Immature natural killer cell (primary cell): ENCODE data around the gene NUDT17. TPM values are rescaled to one million over a fixed set of nuclear protein-coding genes. Genes with fewer than 3 reads are reported as not detected.
A peak's percentile ranks its signal among the peaks of the same experiment; 100 is the strongest.

Experiments
- DNase-seq, 3 donors: peaks; one replicate each; pipeline ENCODE4 v3.0.0; 2022; ENCODE audit warnings: mixed read lengths in 1 of 3
- H3K27ac Mint-ChIP-seq, 6 donors: one replicate each; pipeline ENCODE4 v1.8.0; 2020; ENCODE audit warnings: mixed read lengths in 6 of 6, mild to moderate bottlenecking in 5 of 6, inconsistent platforms in 4 of 6, moderate library complexity in 3 of 6
- H3K27me3 Mint-ChIP-seq, 3 donors: one replicate each; pipeline ENCODE4 v1.8.0; 2020 to 2021; ENCODE audit warnings: low read depth in 3 of 3, mild to moderate bottlenecking in 3 of 3, mixed read lengths in 3 of 3, moderate library complexity in 3 of 3, inconsistent platforms in 1 of 3
- H3K36me3 Mint-ChIP-seq, 3 donors: one replicate each; pipeline ENCODE4 v1.8.0; 2020; ENCODE audit warnings: mixed read lengths in 3 of 3, inconsistent platforms in 2 of 3, mild to moderate bottlenecking in 2 of 3
- H3K4me1 Mint-ChIP-seq, 2 donors: one replicate each; pipeline ENCODE4 v1.8.0; 2020; ENCODE audit warnings: inconsistent platforms in 2 of 2, mild to moderate bottlenecking in 2 of 2, mixed read lengths in 2 of 2, moderate library complexity in 1 of 2
- H3K4me3 Mint-ChIP-seq, 5 donors: one replicate each; pipeline ENCODE4 v1.8.0; 2020; ENCODE audit warnings: mild to moderate bottlenecking in 5 of 5, mixed read lengths in 5 of 5, inconsistent platforms in 3 of 5, moderate library complexity in 3 of 5
- H3K9me3 Mint-ChIP-seq, 6 donors: one replicate each; pipeline ENCODE4 v1.8.0; 2020; ENCODE audit warnings: mild to moderate bottlenecking in 6 of 6, mixed read lengths in 6 of 6, inconsistent platforms in 4 of 6, moderate library complexity in 3 of 6
- polyA plus RNA-seq, 3 donors: library from polyadenylated mRNA; unstranded; fragments of 300-500 nt; fragmentation: Illumina TruSeq; gene quantifications; one replicate each; pipeline ENCODE4 v1.2.3, GENCODE V29; 2021

Gene NUDT17
- polyA plus RNA-seq, 3 donors from 2014 or later: 3.8 to 4.1 TPM; not detected in 1

DNA sequence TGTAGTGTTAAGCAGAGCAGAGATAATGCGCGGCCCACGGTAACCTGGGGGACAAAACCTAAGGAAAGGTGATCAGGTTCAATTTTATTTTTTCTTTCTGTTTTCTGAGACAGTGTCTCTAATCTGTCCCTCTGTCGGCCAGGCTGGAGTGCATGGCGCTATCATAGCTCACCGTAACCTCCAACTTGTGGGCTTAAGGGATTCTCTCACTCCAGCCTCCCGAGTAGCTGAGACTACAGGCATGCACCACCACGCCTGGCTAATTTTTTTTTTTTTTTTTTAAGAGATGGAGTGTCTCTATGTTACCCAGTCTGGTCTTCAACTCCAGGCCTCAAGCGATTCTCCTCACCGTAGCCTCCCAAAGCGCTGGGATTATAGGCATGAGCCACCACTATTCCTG is 41.0 kb downstream of the NUDT17 start:
- Mint-ChIP-seq H3K27ac (no peak overlapping the region), H3K27me3 (peaks cover 0 to 13% (median 12%) of the 10 kb centered on the region in 3 donors), H3K4me3 (peak overlapping the region; percentile 81 to 88 (median 83)), H3K9me3 (no peaks in the 10 kb centered on the region), H3K36me3 (no peaks in the 10 kb centered on the region), H3K4me1 (peaks cover 14 to 23% of the 10 kb centered on the region in 2 donors)
- no peak for DNase-seq

GRCh38 chr1:145886816-145887215 is 41.4 kb downstream of the NUDT17 start:
- DNase-seq: no peak
- Mint-ChIP-seq H3K4me3 (peak overlapping the region; percentile 62 to 88 (median 75)), H3K4me1 (peaks cover 14 to 23% of the 10 kb centered on the region in 2 donors), H3K36me3 (no peaks in the 10 kb centered on the region), H3K27me3 (peaks cover 0 to 13% (median 12%) of the 10 kb centered on the region in 3 donors), H3K9me3 (no peaks in the 10 kb centered on the region), H3K27ac (no peak overlapping the region)

DNA sequence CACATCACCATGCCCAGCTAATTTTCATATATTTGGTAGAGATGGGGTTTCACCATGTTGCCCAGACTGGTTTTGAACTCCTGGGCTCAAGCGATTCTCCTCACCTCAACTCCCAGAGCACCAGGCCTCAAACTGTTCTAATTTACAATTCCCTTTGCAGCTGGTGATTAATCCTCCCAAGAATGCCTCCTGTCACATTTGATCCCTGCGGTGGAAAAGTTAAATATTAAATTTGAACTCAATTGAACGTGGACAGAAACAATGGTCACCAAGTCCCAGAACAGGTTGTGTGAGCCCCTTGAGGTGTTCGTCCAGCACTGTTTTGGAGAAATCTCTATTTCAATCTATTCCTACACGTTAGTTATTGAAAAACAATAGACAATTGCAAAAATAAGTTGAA is 42.2 kb downstream of the NUDT17 start:
- Mint-ChIP-seq H3K4me1 (peaks cover 14 to 23% of the 10 kb centered on the region in 2 donors), H3K36me3 (no peaks in the 10 kb centered on the region), H3K27ac (no peak overlapping the region), H3K9me3 (no peaks in the 10 kb centered on the region), H3K4me3 (peak overlapping the region in 3 of 5 donors; percentile 38 to 41 (median 40)), H3K27me3 (peaks cover 0 to 15% (median 12%) of the 10 kb centered on the region in 3 donors)
- no peak for DNase-seq

DNA sequence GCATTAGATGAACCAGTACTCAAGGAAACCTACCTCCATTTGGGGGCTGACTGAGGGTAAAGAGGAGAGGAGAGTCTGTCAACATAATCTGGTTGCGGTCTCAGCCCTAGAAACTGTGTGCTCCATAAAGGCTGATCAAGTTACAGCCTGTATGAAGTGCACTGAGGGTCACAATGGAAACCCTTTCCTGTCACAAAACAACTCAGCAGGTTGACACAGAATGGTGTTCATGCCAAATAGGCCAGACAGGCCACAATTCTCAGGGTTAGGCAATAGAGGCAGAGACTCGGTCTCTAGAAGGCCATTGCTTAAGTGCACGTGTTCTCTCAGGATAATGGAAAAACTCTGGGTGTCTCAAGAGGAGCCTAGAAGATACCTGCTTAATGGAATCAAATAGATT is 44.3 kb downstream of the NUDT17 start:
- H3K9me3 Mint-ChIP-seq: no peaks in the 10 kb centered on the region
- no peak overlapping the region for H3K4me3 Mint-ChIP-seq
- peaks cover 0 to 9% (median 7%) of the 10 kb centered on the region in 3 donors for H3K27me3 Mint-ChIP-seq
- DNase-seq: no peak
- H3K4me1 Mint-ChIP-seq: peaks cover 14 to 21% of the 10 kb centered on the region in 2 donors
- no peak overlapping the region for H3K27ac Mint-ChIP-seq
- peaks cover 0 to 7% (median 0%) of the 10 kb centered on the region in 3 donors for H3K36me3 Mint-ChIP-seq

GRCh38 chr1:145891143-145891542 is 45.7 kb downstream of the NUDT17 start:
- Mint-ChIP-seq H3K4me3 (no peak overlapping the region), H3K4me1 (peaks cover 3 to 7% of the 10 kb centered on the region in 2 donors), H3K36me3 (peaks cover 0 to 9% (median 1%) of the 10 kb centered on the region in 3 donors), H3K27ac (no peak overlapping the region), H3K27me3 (peaks cover 0 to 2% (median 2%) of the 10 kb centered on the region in 3 donors), H3K9me3 (no peaks in the 10 kb centered on the region)
- DNase-seq: no peak

DNA sequence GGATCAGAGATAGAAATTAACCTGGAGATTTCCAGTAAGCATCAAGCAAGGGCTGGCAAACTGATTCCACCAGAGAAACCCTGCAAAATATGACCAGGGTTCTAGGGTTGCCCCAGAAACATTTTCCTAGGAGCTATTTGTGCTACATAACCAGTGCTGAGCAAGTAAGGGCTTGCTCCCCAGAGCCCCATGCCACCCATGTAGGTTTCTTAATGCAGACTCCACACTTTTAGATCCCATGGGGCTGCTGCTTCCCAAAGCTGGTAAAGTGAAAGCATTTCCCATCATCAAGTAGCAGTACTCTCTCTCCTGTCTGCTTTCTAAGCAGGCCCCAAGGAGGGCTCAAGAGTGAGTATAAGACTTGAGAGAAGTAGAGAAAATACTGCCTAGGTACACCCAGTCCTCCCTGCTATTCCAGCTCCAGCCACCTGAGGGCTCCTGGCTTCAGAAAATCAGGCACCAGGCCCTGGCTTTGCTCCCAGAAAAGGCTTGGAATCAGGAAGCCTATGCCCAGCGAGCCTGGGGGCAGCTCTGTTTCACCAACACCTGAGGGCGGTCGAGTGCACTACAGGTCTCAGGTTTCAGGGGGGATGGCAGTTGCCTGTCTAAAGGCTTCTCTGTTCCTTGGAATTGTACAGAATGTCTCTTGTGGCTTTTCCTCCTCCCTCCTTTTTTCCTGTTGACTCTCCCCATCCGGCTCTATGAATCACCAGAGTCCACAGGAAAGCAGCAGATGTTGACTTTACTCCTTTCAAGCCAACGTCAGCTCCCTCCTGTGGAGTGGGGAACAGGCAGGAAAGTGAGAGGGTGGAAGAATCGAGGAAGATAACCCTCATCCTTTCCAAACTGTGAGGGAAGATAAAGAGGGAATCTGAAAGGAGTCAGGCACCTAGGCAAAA is 46.4 kb downstream of the NUDT17 start:
- DNase-seq: peak; percentile 19 to 39 (median 22)
- Mint-ChIP-seq H3K27ac (no peak overlapping the region), H3K27me3 (peaks cover 0 to 2% (median 2%) of the 10 kb centered on the region in 3 donors)

DNA sequence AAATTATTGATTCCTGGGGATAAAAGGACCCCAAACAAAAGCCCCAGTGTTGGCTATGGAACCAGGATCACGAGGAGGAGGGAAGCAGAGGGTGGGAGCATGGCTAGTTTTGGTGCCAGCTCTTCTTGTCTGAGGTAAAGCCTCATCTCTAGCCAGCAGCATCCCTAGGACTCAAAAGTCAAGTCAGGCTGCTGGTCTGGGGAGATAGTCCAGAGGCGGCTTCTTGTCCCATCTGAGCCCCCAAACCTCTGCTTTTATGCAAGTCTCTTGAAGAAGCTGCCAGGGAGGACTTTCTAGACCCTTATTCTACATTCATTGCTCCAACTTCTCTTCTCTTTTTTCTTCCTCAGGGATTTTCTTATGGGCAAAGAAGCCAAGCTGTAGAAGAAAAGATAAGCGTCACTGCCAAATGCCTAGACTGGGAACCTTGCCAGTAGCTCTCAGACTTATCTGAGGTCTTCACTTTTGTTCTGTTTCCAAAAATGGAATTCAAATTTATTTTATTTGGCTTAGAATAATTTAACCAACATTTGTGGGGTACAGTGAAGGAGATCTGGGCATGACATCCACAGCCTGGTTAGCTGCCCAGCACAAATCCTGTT is 47.2 kb downstream of the NUDT17 start:
- no peak overlapping the region for H3K4me3 Mint-ChIP-seq
- no peaks in the 10 kb centered on the region for H3K4me1 Mint-ChIP-seq
- H3K27me3 Mint-ChIP-seq: peaks cover 0 to 2% (median 2%) of the 10 kb centered on the region in 3 donors
- DNase-seq: no peak
- no peaks in the 10 kb centered on the region for H3K9me3 Mint-ChIP-seq
- H3K27ac Mint-ChIP-seq: no peak overlapping the region
- H3K36me3 Mint-ChIP-seq: peaks cover 0 to 14% (median 5%) of the 10 kb centered on the region in 3 donors

More for the DNA sequence above, 46.4 kb downstream of the NUDT17 start:
- Mint-ChIP-seq H3K36me3 (peaks cover 0 to 14% (median 4%) of the 10 kb centered on the region in 3 donors), H3K9me3 (no peaks in the 10 kb centered on the region), H3K4me1 (peaks cover 0 to under 1% of the 10 kb centered on the region in 2 donors), H3K4me3 (no peak overlapping the region)

- H3K4me3 Mint-ChIP-seq: no peak overlapping the region
- no peak overlapping the region for H3K27ac Mint-ChIP-seq
Measured at GRCh38 chr1:145893306-145894055, 48.1 kb downstream of the NUDT17 start.

GRCh38 chr1:145895471-145895870 is 50.0 kb downstream of the NUDT17 start:
- Mint-ChIP-seq H3K27ac (no peak overlapping the region), H3K27me3 (peaks cover 0 to 2% (median 2%) of the 10 kb centered on the region in 3 donors), H3K4me3 (no peak overlapping the region), H3K4me1 (no peaks in the 10 kb centered on the region), H3K9me3 (no peaks in the 10 kb centered on the region), H3K36me3 (peaks cover 0 to 21% (median 8%) of the 10 kb centered on the region in 3 donors)
- DNase-seq: no peak

More at GRCh38 chr1:145893306-145894055, 48.1 kb downstream of the NUDT17 start:
- Mint-ChIP-seq H3K36me3 (peaks cover 0 to 14% (median 8%) of the 10 kb centered on the region in 3 donors), H3K27me3 (peaks cover 0 to 2% (median 2%) of the 10 kb centered on the region in 3 donors), H3K4me1 (no peaks in the 10 kb centered on the region), H3K9me3 (no peaks in the 10 kb centered on the region)
- no peak for DNase-seq

DNA sequence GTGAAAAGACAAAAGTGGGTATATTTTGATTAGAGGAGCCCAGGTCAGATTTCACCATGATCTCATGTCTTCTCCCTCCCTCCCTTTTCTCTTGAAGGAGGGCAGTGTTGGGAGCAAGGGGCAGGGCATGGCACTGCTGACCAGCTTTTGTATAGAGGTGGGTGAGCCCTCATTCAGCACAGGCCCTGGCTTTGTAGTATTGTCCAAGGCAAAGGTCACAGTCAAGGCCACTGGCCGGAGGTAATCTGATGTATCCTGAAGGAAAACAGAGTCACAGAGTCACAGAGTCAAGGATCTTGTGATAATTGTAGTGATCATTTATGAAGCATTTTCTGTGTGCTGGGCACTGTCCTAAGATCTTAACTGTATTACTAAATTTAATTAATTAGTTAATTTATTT is 52.5 kb downstream of the NUDT17 start:
- no peaks in the 10 kb centered on the region for H3K4me1 Mint-ChIP-seq
- H3K27me3 Mint-ChIP-seq: peaks cover 0 to 2% (median 0%) of the 10 kb centered on the region in 3 donors
- H3K36me3 Mint-ChIP-seq: peaks cover 7 to 25% (median 15%) of the 10 kb centered on the region in 3 donors
- no peak overlapping the region for H3K27ac Mint-ChIP-seq
- H3K4me3 Mint-ChIP-seq: no peak overlapping the region
- peaks cover 0 to 2% (median 0%) of the 10 kb centered on the region in 6 donors for H3K9me3 Mint-ChIP-seq
- no peak for DNase-seq

Other genes starting within 250 kb of the NUDT17 start
- gene GPR89A, start 237.6 kb upstream of the NUDT17 start, polyA plus RNA-seq: 10 to 100 TPM; 19.3 to 33.6 (median 28.0) TPM
- gene PDZK1, start 138.3 kb upstream of the NUDT17 start, polyA plus RNA-seq: 1 to 10 TPM in 2 of 3 donors, not detected in 1; 1.5 to 2.5 TPM
- gene CD160, start 126.1 kb upstream of the NUDT17 start, polyA plus RNA-seq: 100 to 1,000 TPM; 382 to 493 (median 435) TPM
- gene RNF115, start 21.5 kb upstream of the NUDT17 start, polyA plus RNA-seq: 1 to 10 TPM; 4.7 to 9.4 (median 8.3) TPM
- gene POLR3C, start 21.4 kb upstream of the NUDT17 start, polyA plus RNA-seq: 10 to 100 TPM; 34.5 to 56.4 (median 45.6) TPM
- 10 to 100 TPM in 2 of 3 donors, 1 to 10 TPM in 1; 9.3 to 27.1 (median 10.5) TPM for gene PIAS3, start 13.5 kb downstream of the NUDT17 start, polyA plus RNA-seq
- gene ANKRD35, start 40.2 kb downstream of the NUDT17 start, polyA plus RNA-seq: under 1 TPM; 0.40 to 0.93 (median 0.86) TPM
- not detected for gene ITGA10, start 64.4 kb downstream of the NUDT17 start, polyA plus RNA-seq
- 10 to 100 TPM; 40.2 to 73.0 (median 56.9) TPM for gene PEX11B, start 73.1 kb downstream of the NUDT17 start, polyA plus RNA-seq
- gene RBM8A, start 81.9 kb downstream of the NUDT17 start, polyA plus RNA-seq: 100 to 1,000 TPM; 175 to 256 (median 194) TPM
- 10 to 100 TPM; 17.9 to 28.0 (median 20.7) TPM for gene LIX1L, start 112.4 kb downstream of the NUDT17 start, polyA plus RNA-seq
- under 1 TPM in 2 of 3 donors, not detected in 1; 0.11 to 0.55 TPM for gene ANKRD34A, start 118.9 kb downstream of the NUDT17 start, polyA plus RNA-seq
- gene POLR3GL, start 119.1 kb downstream of the NUDT17 start, polyA plus RNA-seq: 100 to 1,000 TPM; 112 to 207 (median 119) TPM
- gene TXNIP, start 150.9 kb downstream of the NUDT17 start, polyA plus RNA-seq: 1,000 to 10,000 TPM; 3,408 to 4,367 (median 4,229) TPM
- gene HJV, start 176.1 kb downstream of the NUDT17 start, polyA plus RNA-seq: not detected